Mesothelial cell of epicardium (in vitro differentiated cells): ENCODE measurements around the gene ANO8. TPM values are rescaled to one million over a fixed set of nuclear protein-coding genes. Genes with fewer than 3 reads are reported as not detected.

ENCODE experiments used
- DNase-seq, 2 experiments: peaks; one replicate each; pipeline ENCODE4 v3.0.0; 2021; ENCODE audit warnings: low spot score in 2 of 2; ENCODE audit not compliant: unreplicated experiment in 2 of 2
- H3K27ac Mint-ChIP-seq: 2 replicates; pipeline ENCODE4 v1.8.0; 2021; ENCODE audit warnings: mixed read lengths
- H3K27me3 Mint-ChIP-seq: 2 replicates; pipeline ENCODE4 v1.8.0; 2021; ENCODE audit warnings: low read depth, mixed read lengths
- H3K36me3 Mint-ChIP-seq: 2 replicates; pipeline ENCODE4 v1.8.0; 2021; ENCODE audit warnings: mixed read lengths
- H3K4me1 Mint-ChIP-seq: 2 replicates; pipeline ENCODE4 v1.8.0; 2021; ENCODE audit warnings: mixed read lengths
- H3K4me3 Mint-ChIP-seq: 2 replicates; pipeline ENCODE4 v1.8.0; 2021; ENCODE audit warnings: mild to moderate bottlenecking, moderate library complexity, mixed read lengths
- H3K9me3 Mint-ChIP-seq: 2 replicates; pipeline ENCODE4 v1.8.0; 2021; ENCODE audit warnings: mixed read lengths
- CTCF ChIP-seq: fragments of 200-600 bp; sonication (generic); IDR thresholded peaks from one replicate; pipeline ENCODE4 v1.5.0; 2021; ENCODE audit warnings: antibody characterized with exemption; ENCODE audit not compliant: unreplicated experiment
- total RNA-seq: library from RNA; stranded (reverse); gene quantifications from 3 replicates; pipeline ENCODE4 v1.2.1, GENCODE V29; 2021

Gene ANO8
- total RNA-seq, 1 donor from 2014 or later = 43.5 TPM

GRCh38 chr19:17285415-17286135 is 49.1 kb downstream of the ANO8 start:
- H3K9me3 Mint-ChIP-seq = no peaks in the 10 kb centered on the region
- TF ChIP-seq CTCF = no peak
- peaks cover 2% of the 10 kb centered on the region for H3K4me1 Mint-ChIP-seq
- no peak overlapping the region for H3K4me3 Mint-ChIP-seq
- no peaks in the 10 kb centered on the region for H3K36me3 Mint-ChIP-seq
- H3K27ac Mint-ChIP-seq = no peak overlapping the region
- no peak for DNase-seq
- H3K27me3 Mint-ChIP-seq = peaks cover 11% of the 10 kb centered on the region

DNA sequence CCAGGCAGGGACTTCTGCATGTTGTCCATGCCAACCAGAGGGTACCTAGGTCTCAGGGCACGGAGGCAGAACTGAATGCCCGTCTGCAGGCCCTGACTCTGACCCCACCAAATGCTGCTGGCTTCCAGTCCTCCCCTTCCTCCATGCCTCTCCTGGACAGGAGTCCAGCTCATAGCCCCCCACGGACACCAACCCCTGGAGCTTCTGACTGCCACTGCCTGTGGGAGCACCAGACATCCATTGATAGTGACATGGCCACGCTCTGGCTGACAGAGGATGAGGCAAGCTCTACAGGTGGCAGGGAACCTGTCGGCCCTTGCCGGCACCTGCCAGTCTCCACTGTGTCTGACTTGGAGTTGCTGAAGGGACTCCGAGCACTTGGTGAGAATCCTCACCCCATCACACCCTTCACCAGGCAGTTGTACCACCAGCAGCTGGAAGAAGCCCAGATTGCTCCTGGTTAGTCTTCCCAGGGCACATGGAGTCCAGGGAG is 51.1 kb downstream of the ANO8 start:
- peaks cover 2% of the 10 kb centered on the region for H3K36me3 Mint-ChIP-seq

GRCh38 chr19:17282488-17283125 is 52.0 kb downstream of the ANO8 start:
- H3K27me3 Mint-ChIP-seq = peaks cover 11% of the 10 kb centered on the region
- TF ChIP-seq CTCF = peak; percentile 93
- H3K27ac Mint-ChIP-seq = no peak overlapping the region
- H3K36me3 Mint-ChIP-seq = peaks cover 3% of the 10 kb centered on the region
- peak; percentile 75 to 89 for DNase-seq
- H3K4me3 Mint-ChIP-seq = peak overlapping the region; percentile 59
- peaks cover 2% of the 10 kb centered on the region for H3K4me1 Mint-ChIP-seq
- H3K9me3 Mint-ChIP-seq = no peaks in the 10 kb centered on the region

More for the DNA sequence above, 51.1 kb downstream of the ANO8 start:
- Mint-ChIP-seq H3K27ac (no peak overlapping the region), H3K27me3 (peaks cover 11% of the 10 kb centered on the region), H3K4me3 (no peak overlapping the region), H3K9me3 (no peaks in the 10 kb centered on the region), H3K4me1 (peaks cover 2% of the 10 kb centered on the region)
- DNase-seq = no peak
- no peak for TF ChIP-seq CTCF

DNA sequence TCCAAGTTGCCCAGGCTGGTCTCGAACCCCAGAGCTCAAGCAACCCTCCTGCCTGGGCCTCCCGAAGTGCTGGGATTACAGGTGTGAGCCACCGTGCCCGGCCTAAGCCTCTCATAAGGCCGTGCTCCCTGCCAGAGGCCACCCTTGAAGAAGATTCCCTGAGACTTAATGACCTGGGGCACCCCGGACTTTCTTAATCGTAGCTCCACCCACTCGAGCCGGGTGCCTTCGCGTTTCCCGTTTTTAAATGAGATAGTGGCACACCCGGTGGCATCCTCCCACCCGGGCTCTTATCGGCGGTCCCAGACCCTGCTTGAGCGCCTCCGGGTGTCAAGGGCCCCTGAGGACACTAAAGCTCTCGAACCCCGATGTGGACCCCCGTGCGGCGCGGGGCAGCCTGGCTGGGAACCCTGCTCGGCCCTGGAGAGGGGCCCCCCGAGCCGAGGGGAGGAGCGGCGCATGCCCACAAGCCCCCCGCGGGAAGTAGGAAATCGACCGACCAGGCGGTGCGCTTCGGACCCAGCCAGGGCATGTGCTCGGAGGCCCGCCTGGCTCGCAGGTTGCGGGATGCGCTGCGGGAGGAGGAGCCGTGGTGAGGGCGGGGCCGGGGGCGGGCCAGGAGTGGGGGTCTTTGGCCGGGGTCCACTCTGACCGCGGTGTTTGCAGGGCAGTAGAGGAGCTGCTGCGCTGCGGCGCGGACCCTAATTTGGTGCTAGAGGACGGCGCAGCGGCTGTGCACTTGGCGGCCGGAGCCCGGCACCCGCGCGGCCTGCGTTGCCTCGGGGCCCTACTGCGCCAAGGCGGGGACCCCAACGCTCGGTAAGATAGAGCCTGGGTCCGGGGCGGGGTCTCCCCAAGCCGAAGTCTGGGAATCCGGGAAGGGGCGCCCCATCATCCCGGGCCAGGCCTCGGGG is 53.0 kb downstream of the ANO8 start, which contains the start of gene ANKLE1:
Gene ANKLE1, plus strand, starts transcription at position 511 of the 914 bp plus-strand sequence. Its CDS starts 20 bp downstream, at position 531.
- Mint-ChIP-seq H3K36me3 (peaks cover 10% of the 10 kb centered on the region), H3K9me3 (no peaks in the 10 kb centered on the region), H3K27ac (no peak within 1 kb of the TSS), H3K4me1 (peaks cover 2% of the 10 kb centered on the region), H3K4me3 (peak within 1 kb of the TSS; percentile 59), H3K27me3 (peaks cover 11% of the 10 kb centered on the region)
- peak in 1 of 2 experiments; percentile 52 for DNase-seq
- TF ChIP-seq CTCF = no peak

GRCh38 chr19:17279436-17279835 is 55.2 kb downstream of the ANO8 start:
- Mint-ChIP-seq H3K36me3 (peaks cover 23% of the 10 kb centered on the region), H3K4me3 (no peak overlapping the region), H3K27me3 (peaks cover 11% of the 10 kb centered on the region), H3K27ac (peak overlapping the region; percentile 4), H3K4me1 (peaks cover 2% of the 10 kb centered on the region), H3K9me3 (no peaks in the 10 kb centered on the region)
- DNase-seq = no peak
- TF ChIP-seq CTCF = no peak
